ENCODE measurements around the gene ZCRB1.

ZCRB1 gene

DNA sequence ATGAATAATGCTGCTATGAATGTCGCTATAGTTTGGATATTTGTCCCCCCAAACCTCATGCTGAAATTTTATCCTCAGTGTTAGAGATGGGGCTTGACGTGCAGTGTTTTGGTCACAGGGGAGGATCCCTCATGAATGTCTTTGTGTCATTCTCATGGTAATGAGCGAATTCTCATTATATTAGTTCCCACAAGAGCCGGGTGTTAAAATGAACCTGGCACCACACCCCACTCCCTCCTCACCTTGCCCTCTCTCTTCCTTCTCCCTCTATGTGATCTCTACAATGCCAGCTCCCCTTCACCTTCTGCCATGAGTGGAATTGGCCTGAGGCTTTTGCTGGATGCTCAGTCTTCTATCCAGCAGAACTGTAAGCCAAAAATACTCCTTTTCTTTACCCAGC is 50.4 kb downstream of the ZCRB1 start:
- no peak for DNase-seq

DNA sequence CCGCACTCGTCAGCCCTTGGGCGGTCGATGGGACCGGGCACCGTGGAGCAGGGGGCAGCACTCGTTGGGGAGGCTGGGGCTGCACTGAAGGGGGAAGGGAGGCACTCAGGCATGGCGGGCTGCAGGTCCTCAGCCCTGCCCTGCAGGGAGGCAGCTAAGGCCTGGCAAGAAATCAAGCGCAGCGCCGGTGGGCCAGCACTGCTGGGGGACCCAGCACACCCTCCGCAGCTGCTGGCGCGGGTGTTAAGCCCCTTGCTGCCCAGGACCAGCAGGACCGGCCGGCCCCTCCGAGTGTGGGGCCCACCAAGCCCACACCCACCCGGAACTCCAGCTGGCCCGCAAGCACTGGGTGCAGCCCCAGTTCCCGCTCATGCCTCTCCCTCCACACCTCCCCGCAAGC is 52.2 kb downstream of the ZCRB1 start:
- no peak for DNase-seq

DNA sequence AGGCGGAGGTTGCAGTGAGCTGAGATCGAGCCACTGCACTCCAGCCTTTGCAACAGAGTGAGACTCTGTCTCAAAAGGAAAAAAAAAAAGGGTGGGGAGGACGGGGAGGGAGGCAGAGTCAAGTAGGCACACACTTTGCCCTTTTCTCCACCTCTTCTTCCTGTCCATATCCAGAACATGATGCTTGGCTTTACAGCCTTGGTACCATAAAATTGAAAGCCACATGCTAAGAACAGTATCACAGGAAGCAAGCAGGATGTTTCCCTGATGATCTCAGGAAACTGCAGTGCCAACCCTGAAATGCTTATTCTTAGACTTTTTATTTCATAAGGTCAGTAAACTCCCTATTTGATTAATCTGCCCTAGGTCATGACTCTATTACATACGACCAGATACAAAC is 55.3 kb downstream of the ZCRB1 start:
- no peak for DNase-seq

DNA sequence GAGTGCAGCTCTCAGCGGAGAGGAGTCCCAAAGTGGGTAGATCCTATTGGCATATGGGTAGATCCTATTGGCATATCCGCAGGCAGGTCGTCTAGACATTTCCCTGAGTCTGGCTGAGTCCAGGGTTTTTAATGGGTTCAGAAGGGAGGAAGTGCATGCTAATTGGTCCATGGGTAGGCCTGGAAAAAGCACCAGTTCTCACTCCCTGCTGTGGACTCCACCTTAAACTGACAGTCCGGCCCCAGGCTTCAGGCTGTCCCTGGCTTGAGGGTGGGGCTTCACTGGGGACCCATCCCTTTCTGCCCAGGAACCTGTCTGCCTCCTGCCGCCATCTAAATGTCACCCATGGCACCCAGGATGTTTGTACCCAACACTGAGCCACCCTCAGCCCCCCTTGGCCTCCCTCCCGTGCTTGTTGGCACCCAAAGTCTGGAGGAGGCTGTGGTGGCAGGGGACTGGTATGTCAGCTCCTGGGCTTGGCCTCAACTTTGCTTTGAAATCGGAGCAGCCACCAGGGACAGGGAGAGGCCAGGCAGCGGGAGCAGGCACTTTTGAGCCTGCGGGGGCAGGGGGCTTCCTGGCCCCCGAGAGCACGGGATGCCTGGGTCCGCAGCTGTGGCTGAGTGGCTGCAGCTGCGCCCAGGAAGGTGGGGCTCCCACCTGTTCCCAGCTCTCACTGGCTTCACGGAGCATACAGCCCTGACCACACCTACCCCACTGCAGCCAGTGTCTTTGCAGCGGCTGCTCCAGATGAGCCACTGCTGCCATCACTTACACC is 58.3 kb downstream of the ZCRB1 start:
- no peak for DNase-seq

DNA sequence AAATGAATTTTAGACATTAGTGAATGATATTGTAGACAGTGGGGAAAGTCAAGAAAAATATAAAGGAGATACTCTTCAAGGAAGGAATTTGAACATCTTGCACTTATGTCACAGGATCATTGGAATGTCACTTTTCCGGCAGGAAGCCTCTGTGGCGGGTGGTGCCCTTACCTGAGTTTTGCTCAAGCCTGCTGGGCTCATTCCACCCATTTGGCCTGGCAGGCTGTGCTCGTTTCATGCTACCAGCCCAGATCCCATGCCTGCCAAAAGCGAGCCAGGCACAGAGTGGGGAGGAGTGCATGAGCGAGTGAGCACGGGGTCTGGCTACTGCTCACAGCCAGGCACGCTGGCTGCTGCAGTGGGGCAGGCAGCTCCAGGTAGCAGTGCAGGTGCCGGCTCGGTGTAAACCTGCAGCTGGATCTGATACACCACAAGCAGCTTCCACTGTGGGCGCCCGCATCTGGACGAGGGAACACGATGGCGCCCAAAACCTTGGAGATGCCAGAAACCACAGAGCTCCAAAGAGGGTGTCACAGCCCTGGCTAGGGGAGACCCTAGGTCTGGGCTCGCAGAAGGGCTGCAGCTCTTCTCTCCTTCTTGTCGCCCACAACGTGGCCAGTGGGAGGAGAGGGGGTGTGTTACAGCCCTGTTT is 59.2 kb downstream of the ZCRB1 start:
- no peak for DNase-seq

DNA sequence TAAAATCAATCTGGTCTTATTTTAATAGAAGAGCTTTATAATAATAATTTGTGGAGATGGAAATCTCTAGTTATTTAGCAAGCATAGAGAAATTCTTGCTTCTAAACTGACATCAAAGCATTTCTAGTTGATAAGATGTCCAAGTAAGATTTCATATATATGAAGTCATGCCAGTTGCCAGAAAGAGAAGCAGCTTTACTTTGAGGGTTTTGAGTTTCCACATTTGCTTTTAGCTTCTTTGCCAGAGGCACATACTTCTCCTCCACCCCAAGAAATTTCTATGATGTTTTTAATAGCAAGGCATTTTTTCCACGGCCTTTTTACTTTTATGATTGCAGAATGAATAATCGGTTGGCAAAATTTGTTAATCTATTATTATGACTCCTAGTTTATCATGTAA is 63.6 kb downstream of the ZCRB1 start:
- no peak for DNase-seq
